SU-DHL-6 (cell line): ENCODE measurements around the gene UBAC2.

Experiments used
- EZH2phosphoT487 ChIP-seq: fragments of 200-600 bp; sonication (generic), shearing (Covaris generic); conservative IDR thresholded peaks from 2 replicates; pipeline ENCODE4 v1.6.1; 2018; ENCODE audit warnings: mild to moderate bottlenecking, antibody characterized with exemption, low read length, moderate library complexity, mixed read lengths
- TF ChIP-seq, protein P1 (sequence below): fragments of 200-600 bp; sonication (generic); IDR thresholded peaks from one replicate; pipeline ENCODE4 v1.5.1; 2017; ENCODE audit warnings: antibody characterized with exemption, mild to moderate bottlenecking, low read length, moderate library complexity; ENCODE audit not compliant: insufficient read depth, poor library complexity, severe bottlenecking

DNA sequence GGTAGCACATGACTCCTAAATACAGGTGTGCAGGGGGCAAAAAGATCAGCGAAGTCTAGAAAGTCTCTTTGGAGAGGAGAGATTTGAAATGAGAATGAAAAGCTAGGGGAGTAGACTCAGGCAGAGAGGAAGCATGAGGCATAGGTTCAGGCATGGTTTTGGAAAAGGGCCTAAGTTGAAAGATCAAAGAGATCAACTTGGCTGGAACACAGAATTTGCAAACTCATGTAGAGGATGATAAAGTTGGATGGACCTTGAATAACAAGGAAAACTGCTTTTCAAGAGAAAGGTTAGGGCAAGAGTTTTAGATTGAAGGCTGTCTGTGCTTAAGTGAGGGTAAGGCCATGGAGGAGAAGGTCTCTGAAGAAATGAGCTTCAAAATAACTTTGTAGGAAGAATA lies 47.4 kb upstream of the UBAC2 start:
- TF ChIP-seq, protein P1, sequence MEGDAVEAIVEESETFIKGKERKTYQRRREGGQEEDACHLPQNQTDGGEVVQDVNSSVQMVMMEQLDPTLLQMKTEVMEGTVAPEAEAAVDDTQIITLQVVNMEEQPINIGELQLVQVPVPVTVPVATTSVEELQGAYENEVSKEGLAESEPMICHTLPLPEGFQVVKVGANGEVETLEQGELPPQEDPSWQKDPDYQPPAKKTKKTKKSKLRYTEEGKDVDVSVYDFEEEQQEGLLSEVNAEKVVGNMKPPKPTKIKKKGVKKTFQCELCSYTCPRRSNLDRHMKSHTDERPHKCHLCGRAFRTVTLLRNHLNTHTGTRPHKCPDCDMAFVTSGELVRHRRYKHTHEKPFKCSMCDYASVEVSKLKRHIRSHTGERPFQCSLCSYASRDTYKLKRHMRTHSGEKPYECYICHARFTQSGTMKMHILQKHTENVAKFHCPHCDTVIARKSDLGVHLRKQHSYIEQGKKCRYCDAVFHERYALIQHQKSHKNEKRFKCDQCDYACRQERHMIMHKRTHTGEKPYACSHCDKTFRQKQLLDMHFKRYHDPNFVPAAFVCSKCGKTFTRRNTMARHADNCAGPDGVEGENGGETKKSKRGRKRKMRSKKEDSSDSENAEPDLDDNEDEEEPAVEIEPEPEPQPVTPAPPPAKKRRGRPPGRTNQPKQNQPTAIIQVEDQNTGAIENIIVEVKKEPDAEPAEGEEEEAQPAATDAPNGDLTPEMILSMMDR, result no peak
- TF ChIP-seq EZH2phosphoT487, result no peak
